HFF-Myc (cell line): ENCODE results near the gene SLC22A3.
"Not testable (repeated sequence)": the region's sequence is repeated elsewhere in the genome, so short reads cannot be mapped to it uniquely, and the experiment has no call there.

ENCODE experiments used
- DNase-seq: peaks from one replicate; pipeline ENCODE4 v3.0.0-alpha.2; 2011; ENCODE audit warnings: low read depth; ENCODE audit errors: extremely low read depth
- H3K4me3 ChIP-seq: replicated peaks from 2 replicates; pipeline ENCODE4 v1.5.1; 2011; ENCODE audit warnings: low read depth, mild to moderate bottlenecking, control low read depth, low read length
- CTCF ChIP-seq: IDR thresholded peaks from 2 replicates; pipeline ENCODE4 v1.5.1; 2012; ENCODE audit warnings: mild to moderate bottlenecking, low read depth, low read length, control low read depth; ENCODE audit errors: missing control alignments

Gene SLC22A3

DNA sequence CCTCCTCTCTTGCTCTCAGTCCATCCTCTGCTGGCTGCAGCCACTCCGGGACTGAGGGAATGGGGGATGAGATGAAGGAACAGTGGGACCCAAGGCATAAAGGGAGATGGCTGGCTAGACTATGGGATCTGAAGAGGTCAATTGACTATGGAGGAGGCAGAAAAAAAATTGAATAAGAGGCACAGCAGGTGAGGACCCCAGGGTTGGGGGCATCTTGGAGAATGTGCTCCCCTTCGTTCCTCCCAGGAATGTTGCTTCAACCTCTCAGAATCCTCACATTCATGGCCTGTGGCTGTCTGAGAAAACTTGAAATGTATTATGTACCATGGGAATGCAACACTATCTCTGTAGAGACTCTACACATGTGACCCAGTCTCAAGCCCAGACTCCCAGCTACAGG is 121.0 kb downstream of the SLC22A3 start:
- DNase-seq = no peak
- no peak for TF ChIP-seq CTCF

GRCh38 chr6:160476056-160476455 is 127.9 kb downstream of the SLC22A3 start:
- not testable (repeated sequence) for DNase-seq, H3K4me3 ChIP-seq

More for the DNA sequence above, 121.0 kb downstream of the SLC22A3 start:
- H3K4me3 ChIP-seq = no peak overlapping the region

DNA sequence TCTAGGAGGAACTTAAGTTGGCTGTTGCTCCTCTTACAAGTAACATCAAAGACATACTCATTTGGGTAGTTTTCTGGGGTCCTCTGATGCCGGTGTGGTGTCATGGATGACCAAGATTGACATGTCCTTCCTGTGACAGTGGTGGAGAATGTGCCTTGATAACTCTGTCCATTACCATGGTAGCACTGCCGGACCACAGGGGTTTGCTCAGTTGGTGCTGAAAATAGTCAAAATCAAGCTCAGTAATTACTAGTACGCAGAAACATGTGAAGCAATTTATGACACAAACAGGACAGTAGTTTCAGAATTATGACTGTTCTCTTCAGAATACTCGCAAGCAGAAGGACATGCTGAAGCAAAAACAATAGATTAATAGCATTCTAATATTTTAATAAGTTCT is 128.9 kb downstream of the SLC22A3 start:
- not testable (repeated sequence) for DNase-seq, H3K4me3 ChIP-seq

DNA sequence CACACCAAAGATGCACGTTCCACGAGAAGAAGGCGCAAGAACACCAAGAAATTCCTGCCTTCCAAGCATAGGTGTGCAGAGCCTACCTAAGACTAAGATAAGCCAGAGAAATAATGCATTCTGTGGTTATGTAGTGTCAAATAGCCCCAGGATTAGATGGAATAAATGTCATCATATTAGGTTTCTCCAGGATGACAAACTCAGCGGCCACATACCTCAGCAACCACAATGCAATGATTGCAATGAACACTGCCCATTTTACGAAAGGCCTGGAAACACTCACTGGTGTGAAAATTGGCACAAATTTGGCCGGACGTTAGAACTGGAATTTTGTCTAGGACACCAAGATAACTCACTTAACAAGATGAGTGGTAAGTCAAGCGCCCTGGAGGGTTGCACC is 129.7 kb downstream of the SLC22A3 start:
- TF ChIP-seq CTCF = no peak
- no peak overlapping the region for H3K4me3 ChIP-seq
- DNase-seq = no peak

DNA sequence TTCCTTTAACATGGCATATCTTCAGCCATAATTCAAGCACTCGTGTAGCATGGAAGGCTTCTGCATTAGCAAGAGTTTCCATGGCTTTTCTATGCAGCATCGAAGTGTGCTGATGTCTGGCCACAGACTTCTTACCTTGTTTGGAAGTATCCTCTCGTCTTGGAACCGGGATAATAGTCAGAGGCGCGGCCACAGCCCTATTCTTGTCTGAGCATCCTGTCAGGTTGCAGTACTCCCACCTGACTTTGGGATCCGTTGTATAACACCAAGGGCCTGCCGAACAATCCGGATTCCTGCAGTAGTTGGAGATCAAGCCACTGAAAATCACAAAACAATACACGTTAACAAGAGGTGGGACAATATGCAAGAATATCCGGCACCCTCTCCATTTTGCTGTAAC is 138.9 kb downstream of the SLC22A3 start:
- TF ChIP-seq CTCF = no peak
- no peak for DNase-seq
- no peak overlapping the region for H3K4me3 ChIP-seq

DNA sequence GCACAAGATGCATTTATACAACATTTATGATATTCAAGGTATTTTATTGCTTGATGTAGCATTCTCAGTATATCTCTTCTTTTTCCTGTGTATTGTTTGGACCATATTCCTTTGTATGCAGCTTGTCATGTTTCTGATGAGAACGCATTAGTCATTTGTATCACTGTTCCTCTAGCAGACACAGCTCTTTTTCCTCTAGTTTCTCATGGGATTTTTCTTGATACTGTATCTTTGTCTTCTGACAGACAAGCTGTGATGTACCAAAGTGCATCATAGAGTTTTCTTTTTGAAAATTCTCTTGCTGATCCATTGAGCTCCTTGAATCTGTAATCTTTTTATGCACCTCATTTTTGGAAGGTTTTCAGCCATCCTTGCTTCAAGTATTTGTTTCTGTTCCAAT is 140.9 kb downstream of the SLC22A3 start:
- TF ChIP-seq CTCF = no peak
- no peak overlapping the region for H3K4me3 ChIP-seq
- DNase-seq = no peak

DNA sequence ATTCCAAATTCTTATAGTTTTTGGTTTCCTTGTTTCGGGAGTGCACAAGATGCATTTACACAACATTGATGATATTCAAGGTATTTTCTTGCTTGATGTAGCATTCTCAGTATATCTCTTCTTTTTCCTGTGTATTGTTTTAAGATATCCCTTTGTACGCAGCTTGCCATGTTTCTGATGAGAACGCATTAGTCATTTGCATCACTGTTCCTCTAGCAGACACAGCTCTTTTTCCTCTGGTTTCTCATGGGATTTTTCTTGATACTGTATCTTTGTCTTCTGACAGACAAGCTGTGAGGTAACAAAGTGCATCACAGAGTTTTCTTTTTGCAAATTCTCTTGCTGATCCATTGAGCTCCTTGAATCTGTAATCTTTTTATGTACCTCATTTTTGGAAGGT is 146.4 kb downstream of the SLC22A3 start:
- TF ChIP-seq CTCF = no peak
- H3K4me3 ChIP-seq = no peak overlapping the region
- DNase-seq = no peak

- no peak for DNase-seq
- TF ChIP-seq CTCF = no peak
- H3K4me3 ChIP-seq = no peak overlapping the region
Measured at GRCh38 chr6:160500639-160501038, 152.5 kb downstream of the SLC22A3 start.
